GM12872 (cell line): ENCODE measurements around the gene EFCAB6.

ENCODE experiments used
- TF ChIP-seq, protein P1 (sequence below): IDR thresholded peaks from 3 replicates; pipeline ENCODE4 v1.5.1; 2011; ENCODE audit warnings: low read depth, mild to moderate bottlenecking, low read length, moderate library complexity; ENCODE audit not compliant: insufficient read depth

Gene EFCAB6

DNA sequence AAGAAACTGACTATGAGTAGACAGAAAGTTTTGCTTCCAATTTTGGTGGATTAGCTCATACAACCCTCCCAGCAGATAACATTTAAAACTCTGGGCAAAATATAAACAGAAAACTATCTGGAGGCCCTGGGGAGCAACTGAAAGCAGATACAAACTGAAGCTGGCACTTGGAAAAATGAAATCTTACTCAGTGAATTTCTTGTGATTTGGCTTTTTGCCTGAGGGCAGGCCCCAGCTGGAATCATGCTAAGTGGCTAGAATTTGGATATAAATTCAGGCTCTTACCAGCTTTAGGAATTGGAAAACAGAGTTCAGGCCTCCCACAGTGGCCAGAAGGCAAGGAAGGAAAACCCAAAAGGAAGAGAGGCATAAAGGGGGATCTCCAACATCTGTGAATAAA, 85.8 kb downstream of the EFCAB6 start:
- TF ChIP-seq, protein P1, sequence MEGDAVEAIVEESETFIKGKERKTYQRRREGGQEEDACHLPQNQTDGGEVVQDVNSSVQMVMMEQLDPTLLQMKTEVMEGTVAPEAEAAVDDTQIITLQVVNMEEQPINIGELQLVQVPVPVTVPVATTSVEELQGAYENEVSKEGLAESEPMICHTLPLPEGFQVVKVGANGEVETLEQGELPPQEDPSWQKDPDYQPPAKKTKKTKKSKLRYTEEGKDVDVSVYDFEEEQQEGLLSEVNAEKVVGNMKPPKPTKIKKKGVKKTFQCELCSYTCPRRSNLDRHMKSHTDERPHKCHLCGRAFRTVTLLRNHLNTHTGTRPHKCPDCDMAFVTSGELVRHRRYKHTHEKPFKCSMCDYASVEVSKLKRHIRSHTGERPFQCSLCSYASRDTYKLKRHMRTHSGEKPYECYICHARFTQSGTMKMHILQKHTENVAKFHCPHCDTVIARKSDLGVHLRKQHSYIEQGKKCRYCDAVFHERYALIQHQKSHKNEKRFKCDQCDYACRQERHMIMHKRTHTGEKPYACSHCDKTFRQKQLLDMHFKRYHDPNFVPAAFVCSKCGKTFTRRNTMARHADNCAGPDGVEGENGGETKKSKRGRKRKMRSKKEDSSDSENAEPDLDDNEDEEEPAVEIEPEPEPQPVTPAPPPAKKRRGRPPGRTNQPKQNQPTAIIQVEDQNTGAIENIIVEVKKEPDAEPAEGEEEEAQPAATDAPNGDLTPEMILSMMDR = no peak

DNA sequence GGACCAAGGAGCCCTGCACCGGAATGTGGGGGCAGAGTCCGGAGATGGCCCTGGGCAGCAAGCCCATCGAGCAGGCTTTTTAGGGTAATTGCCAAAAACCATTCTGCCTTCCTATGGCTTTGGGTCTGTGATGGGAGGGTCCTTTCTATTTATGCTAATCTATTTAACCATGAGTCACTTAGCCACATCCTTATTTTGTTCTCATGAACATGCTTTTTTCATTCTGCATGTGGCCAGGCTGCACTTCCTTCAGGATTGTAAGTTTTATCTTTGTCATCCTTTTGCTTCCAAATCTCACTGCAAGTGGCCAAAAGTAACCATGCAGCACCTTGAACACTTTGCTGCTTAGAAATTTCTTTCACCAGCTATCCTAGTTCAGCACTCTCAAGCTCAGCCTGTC, 88.3 kb downstream of the EFCAB6 start:
- TF ChIP-seq, protein P1 = no peak

DNA sequence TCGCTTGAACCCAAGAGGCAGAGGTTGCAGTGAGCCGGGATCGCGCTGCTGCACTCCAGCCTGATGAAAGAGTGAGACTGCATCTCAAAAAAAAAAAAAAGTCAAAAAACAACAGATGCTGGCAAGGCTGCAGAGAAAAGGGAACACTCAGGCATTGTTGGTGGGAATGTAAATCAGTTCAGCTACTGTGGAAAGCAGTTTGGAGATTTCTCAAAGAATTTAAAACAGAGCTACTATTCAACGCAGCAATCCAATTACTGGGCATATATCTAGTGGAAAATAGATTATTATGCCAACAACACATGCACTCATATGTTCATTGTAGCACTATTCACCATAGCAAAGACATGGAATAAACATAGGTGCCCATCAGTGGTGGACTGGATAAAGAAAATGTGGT, 89.7 kb downstream of the EFCAB6 start:
- TF ChIP-seq, protein P1 = no peak

DNA sequence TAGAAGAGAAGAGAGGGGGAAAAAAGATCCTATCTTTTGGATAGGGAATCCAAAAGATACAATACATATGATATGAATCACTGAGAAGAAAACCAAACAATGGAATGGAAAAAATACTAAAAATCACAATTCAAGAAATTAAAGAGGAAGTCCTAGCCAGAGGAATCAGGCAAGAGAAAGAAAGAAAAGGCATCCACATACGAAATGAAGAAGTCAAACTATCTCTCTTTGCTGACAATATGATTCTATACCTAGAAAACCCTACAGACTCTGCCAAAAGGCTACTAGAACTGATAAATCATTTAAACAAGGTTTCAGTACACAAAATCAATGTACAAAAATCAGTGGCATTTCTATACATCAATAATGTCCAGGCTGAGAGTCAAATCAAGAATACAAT, 91.4 kb downstream of the EFCAB6 start:
- TF ChIP-seq, protein P1 = no peak

DNA sequence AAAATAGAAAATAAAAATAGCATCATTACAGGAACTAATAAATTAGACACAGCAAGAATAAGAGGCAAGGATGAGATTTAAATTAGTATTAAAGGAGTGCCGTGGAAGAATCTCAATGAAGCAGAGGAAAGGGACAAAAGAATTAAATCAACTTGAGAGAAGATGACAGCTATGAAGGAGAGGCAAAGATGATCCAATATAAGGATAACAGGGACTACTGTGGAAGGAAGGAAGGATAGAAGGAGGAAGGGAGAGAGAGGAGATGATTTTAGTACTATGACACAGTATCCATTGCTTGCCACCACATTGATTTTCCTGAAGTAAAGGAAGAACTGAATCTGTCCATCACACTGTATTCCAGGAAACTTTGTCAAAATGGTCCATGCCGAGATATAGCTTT, 98.0 kb downstream of the EFCAB6 start:
- TF ChIP-seq, protein P1 = no peak

DNA sequence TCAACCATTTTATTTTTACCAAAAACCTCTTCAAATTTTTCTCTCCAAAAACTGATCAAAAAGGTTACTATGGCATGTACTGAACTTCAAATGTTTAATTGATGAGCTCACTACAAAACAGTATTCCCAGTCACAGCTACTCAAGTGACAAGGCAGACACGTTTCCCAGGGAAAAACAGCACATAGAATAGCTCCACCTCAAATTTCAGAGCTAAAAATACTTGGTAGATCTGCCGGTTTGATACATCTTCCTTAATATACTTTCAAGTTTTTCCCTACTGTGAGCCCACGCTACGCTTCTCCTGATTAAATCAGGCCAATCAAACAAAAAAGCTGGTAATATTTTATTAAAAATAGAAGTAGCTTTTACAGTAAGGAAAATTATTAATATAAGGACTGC, 100.4 kb downstream of the EFCAB6 start:
- TF ChIP-seq, protein P1 = no peak

DNA sequence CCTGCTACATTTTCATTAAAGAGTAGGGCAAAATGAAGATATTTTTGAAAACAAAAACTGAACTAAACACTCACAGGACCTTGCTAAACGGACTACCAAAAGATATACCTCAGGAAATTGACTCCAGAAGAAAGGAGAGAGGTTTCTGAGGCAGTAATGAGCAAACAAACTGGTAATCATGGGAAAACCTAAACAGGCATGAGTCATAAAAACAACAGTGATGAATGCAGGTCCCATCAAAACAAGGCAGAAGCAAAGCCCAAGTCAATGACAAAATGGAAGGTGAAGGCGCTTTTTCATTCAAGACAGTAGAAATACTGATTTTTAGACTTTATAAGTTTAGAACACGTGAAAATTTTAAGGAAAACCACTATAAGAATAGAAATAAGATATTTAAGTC, 104.5 kb downstream of the EFCAB6 start:
- TF ChIP-seq, protein P1 = no peak
